ENCODE data around the gene KIF2B. TPM values are rescaled to one million over a fixed set of nuclear protein-coding genes. Genes with fewer than 3 reads are reported as not detected.
A peak's percentile ranks its signal among the peaks of the same experiment; 100 is the strongest.
"Not testable (repeated sequence)": the region's sequence is repeated elsewhere in the genome, so short reads cannot be mapped to it uniquely, and the experiment has no call there.

The KIF2B gene, protein sequence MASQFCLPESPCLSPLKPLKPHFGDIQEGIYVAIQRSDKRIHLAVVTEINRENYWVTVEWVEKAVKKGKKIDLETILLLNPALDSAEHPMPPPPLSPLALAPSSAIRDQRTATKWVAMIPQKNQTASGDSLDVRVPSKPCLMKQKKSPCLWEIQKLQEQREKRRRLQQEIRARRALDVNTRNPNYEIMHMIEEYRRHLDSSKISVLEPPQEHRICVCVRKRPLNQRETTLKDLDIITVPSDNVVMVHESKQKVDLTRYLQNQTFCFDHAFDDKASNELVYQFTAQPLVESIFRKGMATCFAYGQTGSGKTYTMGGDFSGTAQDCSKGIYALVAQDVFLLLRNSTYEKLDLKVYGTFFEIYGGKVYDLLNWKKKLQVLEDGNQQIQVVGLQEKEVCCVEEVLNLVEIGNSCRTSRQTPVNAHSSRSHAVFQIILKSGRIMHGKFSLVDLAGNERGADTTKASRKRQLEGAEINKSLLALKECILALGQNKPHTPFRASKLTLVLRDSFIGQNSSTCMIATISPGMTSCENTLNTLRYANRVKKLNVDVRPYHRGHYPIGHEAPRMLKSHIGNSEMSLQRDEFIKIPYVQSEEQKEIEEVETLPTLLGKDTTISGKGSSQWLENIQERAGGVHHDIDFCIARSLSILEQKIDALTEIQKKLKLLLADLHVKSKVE
- not detected in 2 replicates for total RNA-seq

GRCh38 chr17:53822764-53823163 lies at the start of gene KIF2B:
TSS of gene KIF2B (plus strand) at chr17:53822927. CDS start at chr17:53823034, 107 bp downstream.
- DNase-seq (ENCODE audit: low read depth), result no peak

- no peak for DNase-seq (ENCODE audit: low read depth)
Measured at GRCh38 chr17:53780320-53780719, 42.4 kb upstream of the KIF2B start.

GRCh38 chr17:53791551-53791950 lies 31.2 kb upstream of the KIF2B start:
- DNase-seq (ENCODE audit: low read depth), result no peak

- DNase-seq (ENCODE audit: low read depth), result no peak
Measured at GRCh38 chr17:53792451-53792850, 30.3 kb upstream of the KIF2B start.

- no peak for DNase-seq (ENCODE audit: low read depth)
Measured at GRCh38 chr17:53792997-53793396, 29.7 kb upstream of the KIF2B start.

- DNase-seq (ENCODE audit: low read depth), result no peak
Measured at GRCh38 chr17:53794875-53795274, 27.9 kb upstream of the KIF2B start.

DNA sequence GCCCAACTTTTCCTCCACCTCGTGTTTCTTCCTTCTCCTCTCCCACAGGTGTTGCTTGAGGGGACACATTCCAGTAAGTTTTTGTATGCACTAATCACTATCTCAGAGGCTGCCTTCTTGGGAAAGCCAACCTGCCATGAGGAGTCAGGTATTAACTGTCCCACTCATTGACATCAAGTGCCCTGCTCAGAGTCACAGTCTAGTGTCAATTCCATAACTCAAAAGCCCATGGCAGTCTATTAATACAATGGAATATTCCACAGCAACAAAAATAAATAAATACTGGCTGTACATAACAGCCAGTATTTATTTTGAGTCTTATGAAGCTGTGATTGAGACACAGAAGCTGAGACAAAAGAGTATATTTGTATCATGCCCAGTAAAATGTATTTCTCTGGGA lies 26.1 kb upstream of the KIF2B start:
- no peak for DNase-seq (ENCODE audit: low read depth)

- DNase-seq (ENCODE audit: low read depth), result no peak
Measured at GRCh38 chr17:53797501-53797900, 25.2 kb upstream of the KIF2B start.

GRCh38 chr17:53804437-53804836 lies 18.3 kb upstream of the KIF2B start:
- peak; percentile 8 for DNase-seq (ENCODE audit: low read depth)

DNA sequence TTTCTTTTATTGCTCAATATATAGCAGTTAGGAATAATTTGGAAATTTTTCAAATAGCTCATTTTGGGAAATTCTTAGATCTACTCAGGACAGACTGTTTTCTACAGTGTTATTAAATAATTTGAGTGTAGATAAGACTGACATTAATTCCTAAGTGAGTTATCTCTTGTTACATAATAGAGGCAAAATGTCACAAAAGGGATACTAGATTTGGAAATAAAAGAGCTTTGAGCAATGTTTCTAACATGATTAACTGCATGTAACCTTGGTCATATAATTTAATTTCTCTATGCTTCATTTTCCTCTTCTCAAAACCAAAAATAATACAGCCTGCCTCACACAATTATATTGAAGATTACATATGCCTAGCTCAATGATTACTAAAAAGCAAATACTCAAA lies 16.3 kb upstream of the KIF2B start:
- no peak for DNase-seq (ENCODE audit: low read depth)

- DNase-seq (ENCODE audit: low read depth), result no peak
Measured at GRCh38 chr17:53807286-53807685, 15.4 kb upstream of the KIF2B start.

DNA sequence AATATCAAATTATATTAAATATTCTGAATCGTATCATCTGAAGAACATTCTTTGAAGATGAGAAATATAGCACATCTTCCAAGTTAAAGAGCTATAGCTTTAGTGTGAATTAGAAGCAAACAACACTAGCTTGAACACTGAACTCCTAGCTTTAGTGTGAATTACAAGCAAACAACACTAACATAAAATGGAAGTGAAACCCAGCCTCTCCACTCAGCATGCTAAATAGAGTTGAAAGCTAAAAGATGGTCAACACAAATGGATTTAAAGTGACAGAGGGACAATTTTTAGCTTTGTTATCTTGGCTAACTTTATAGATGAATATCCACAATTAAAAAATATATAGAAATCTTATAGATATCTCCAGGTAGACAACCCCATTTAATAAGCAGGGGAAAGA lies 4.5 kb upstream of the KIF2B start:
- DNase-seq (ENCODE audit: low read depth), result no peak

DNA sequence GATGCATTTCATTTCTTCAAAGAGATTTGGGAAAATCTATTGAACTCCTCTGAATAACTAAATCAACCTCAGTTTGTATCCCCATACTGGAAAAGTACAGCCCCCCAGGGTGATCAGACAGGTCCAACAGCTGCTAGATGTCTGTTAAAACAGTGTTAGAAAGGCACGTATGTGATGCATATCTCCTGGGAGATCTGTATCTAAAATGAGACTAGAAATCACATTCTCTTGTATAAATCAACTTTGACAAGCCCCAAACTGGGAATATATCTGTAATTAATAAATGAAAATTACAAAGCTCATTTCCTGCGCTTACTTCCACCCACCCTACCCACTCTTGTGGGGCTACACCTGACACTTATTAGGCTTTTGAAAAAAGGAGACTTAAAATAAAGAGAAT lies 3.8 kb upstream of the KIF2B start:
- no peak for DNase-seq (ENCODE audit: low read depth)

DNA sequence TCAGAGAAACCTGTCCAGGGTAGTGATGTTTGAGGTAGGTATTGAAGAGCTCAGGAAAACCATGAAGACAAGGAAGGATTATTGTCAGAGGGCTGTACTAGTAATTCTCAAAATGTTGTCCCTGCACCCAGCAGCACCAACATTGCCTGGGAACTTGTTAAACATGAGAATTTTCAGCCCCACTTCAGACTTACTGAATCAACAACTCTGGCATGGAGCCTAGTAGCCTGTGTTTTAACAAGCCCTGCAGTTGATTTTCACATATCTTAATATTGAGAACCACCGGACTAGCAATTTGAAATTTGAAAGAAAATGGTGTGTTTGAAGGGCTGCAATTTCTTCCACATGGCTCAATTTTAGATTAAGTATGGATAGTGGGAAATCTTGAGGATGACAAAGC lies 2.8 kb upstream of the KIF2B start:
- DNase-seq (ENCODE audit: low read depth), result no peak

GRCh38 chr17:53823341-53824050 lies 769 bp downstream of the KIF2B start:
- no peak for DNase-seq (ENCODE audit: low read depth)

DNA sequence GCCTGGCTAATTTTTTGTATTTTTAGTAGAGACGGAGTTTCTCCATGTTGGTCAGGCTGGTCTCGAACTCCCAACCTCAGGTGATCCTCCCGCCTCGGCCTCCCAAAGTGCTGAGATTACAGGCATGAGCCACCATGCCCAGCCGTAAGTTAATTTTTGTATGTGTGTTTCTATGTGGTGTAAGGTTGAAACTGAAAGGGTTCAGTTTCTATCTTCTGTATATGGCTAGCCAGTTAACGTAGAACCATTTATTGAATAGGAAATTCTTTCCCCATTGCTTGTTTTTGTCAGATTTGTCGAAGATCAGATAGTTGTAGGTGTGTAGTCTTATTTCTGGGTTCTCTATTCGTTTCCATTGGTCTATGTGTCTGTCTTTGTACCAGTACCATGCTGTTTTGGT lies 12.0 kb downstream of the KIF2B start:
- DNase-seq (ENCODE audit: low read depth), result not testable (repeated sequence)

GRCh38 chr17:53837131-53837530 lies 14.4 kb downstream of the KIF2B start:
- peak; percentile 71 for DNase-seq (ENCODE audit: low read depth)

DNA sequence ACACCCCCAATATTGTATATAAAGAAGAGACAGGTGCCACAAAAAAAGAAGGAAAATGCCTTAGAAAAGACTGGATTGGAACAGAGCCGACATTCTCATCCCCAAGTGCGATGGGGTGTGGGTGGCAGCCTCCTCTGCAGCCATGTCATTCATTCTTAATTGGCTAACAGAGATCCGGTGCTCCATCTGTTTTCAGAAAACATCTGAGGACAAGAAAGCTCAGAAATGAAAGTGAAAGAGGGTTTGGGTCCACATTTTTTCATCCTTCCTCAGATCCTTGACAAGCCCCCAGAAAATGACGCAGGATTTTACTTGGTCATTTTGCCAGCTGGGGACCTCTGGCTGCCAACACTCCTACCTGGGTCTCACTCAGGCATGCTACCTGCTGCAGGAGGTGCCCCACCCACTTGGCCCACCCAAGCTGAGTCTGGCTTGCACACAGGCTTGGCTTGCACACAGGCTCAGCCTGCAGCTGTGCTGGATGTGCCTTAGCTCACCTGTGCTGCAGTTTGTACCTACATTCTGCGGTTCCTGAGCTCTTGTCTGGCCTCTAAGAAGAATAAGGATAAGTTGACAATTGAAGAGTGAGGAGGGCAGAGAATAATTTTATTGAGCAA lies 21.9 kb downstream of the KIF2B start:
- no peak for DNase-seq (ENCODE audit: low read depth)

DNA sequence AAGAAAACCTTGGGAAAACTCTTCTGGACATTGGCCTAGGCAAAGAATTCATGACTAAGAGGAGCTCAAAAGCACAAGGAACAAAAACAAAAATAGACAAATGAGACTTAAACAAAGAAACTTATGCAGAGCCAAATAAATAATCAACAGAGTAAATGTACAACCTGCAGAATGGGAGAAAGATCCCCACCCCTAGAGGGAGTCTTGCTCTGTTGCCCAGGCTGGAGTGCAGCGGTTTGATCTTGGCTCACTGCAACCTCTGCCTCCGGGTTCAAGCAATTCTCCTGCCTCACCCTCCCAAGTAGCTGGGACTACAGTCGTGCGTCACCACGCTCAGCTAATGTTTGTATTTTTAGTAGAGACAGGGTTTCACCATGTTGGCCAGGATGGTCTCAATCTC lies 48.4 kb downstream of the KIF2B start:
- DNase-seq (ENCODE audit: low read depth), result not testable (repeated sequence)
